SK-N-DZ (cell line): ENCODE data around the gene GNAL.
"Not testable (repeated sequence)": the region's sequence is repeated elsewhere in the genome, so short reads cannot be mapped to it uniquely, and the experiment has no call there.

Source experiments
- DNase-seq: peaks from one replicate; pipeline ENCODE4 v3.0.0-alpha.2; 2015; ENCODE audit warnings: low spot score

GNAL gene

GRCh38 chr18:11873670-11874340 lies 184.7 kb downstream of the GNAL start:
- DNase-seq: no peak

- no peak for DNase-seq
These were observed 185.6 kb downstream of the GNAL start for GRCh38 chr18:11874676-11875075.

GRCh38 chr18:11877497-11878135 lies 188.6 kb downstream of the GNAL start:
- DNase-seq: no peak

GRCh38 chr18:11880586-11881304 lies 191.7 kb downstream of the GNAL start:
- no peak for DNase-seq

DNA sequence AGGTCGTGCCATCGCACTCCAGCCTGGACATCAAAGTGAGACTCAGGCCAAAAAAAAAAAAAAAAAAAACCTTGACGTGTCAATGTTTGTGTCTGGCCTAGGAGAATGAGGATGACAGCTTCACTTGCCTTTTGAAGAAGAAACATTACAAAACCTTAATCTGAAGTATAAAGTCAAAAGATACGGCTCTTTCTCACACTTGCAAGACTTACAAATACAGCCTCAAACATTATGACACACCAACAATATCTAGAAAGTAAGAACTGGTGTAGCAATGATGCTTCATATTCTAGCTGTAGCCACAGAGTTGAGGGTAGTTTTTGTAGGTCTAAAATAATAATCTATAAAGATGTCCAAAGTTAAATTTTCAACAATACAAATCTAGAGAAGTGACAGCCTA lies 193.6 kb downstream of the GNAL start:
- DNase-seq: no peak

DNA sequence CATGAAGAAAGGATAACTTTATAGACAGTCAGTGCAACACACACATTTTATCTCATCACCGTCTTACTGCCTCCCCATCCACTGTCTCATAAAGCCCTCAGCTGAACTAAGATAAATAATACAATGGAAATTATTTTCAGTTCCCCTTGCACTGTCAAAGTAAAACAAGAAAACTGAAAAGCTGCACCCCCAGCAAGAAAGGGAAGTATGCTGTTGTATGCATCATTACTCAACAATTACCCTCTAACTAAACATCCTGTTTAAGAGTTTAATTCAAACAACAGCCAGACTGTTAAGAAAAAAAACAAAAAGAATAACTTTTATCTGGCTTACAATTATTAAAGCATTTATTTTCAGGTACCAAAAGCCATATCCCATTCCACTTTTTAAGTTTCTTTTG lies 194.1 kb downstream of the GNAL start:
- no peak for DNase-seq

DNA sequence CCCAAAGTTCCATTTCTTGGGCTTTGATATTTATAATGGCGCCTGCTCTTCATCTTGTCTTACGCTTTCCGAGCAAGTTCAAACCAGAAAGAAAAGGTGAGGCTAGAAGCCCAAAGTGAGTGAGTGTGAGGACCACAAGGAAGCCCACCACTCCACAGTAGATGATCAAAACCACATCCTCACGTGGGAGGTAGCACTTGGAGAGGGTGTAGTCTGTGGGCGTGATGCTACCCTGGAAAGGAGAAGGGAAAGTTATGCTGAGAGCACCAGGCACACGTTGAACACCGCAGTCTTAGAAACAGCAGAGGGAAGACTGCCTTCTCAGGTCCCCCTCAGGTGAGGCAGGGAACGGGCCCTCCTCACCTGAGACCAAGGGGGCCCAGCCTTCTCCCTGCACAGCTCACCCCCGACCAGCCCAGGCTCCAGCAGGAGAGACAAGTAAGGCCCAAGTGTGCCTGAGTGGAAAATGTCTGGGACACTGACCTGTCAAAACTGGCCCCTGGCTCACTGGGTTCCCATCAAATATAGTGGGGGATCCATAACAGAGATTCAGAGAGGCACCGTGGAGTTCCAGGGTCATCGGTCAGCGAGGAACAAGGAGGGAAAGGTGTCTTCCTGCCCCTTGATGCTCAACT lies 195.4 kb downstream of the GNAL start:
- DNase-seq: no peak

DNA sequence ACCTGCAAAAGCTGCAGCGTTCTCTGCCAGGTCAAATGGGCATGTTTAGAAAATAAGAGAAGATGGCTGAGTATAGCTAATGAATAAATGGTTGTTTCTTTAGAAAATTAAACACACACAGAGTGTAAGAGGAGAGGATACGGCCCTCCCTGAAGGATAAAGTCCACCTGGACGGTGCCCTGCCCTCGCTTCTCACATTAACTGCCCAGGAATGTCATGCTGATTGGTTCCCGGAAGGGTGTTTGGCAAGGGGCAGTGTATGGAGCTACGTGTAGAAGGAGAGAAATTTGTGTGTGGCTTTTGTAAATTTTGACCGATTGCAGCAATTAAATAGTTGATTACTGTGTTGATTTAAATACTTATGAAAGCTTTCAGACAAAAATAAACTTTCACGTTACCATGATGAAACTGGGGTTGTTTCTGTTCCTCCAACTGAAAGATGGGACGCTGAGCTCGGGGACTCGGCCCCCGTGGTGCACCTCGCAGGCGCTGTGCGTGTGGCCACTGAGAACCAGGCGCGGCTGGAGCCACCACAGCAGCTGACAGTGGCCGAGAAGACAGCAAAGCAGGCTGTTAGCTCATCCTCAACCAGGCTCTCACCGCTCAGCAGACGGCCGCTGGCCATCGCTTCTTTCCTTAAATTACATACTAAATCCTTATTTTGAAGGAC lies 196.3 kb downstream of the GNAL start:
- DNase-seq: no peak

DNA sequence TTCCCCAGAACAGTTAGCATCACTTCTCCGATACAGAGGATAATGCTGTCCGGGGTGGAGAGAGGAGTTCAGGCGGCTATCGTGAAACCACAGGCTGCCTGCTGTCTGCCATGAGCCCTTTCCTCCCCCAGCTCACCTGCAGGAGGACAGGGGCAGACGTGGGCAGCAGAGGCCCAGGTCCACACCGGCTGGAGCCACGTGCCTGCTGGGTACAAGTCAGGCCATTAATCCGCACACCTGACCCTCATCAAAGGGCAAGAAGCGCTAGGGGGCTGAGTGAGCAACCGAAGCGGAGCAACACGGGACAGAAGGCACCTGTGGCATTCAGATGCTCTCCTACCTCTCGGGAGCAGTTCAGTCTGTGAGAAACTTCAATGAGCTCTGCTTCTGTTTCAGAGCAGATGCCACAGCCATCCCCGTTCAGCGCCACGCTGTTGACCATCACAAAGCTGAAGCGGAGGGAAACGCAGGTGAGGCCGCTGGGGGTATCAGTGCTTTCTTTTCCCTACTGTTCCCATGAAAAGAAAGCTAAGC lies 197.6 kb downstream of the GNAL start:
- no peak for DNase-seq

GRCh38 chr18:11887328-11888128 lies 198.5 kb downstream of the GNAL start:
- no peak for DNase-seq

- no peak for DNase-seq
These were observed 199.7 kb downstream of the GNAL start for GRCh38 chr18:11888726-11889125.

GRCh38 chr18:11889284-11889683 lies 200.2 kb downstream of the GNAL start:
- DNase-seq: no peak

- no peak for DNase-seq
These were observed 202.7 kb downstream of the GNAL start for GRCh38 chr18:11891737-11892136.

- not testable (repeated sequence) for DNase-seq
These were observed 203.4 kb downstream of the GNAL start for GRCh38 chr18:11892438-11892837.

- no peak for DNase-seq
These were observed 208.7 kb downstream of the GNAL start for GRCh38 chr18:11897781-11898180.

DNA sequence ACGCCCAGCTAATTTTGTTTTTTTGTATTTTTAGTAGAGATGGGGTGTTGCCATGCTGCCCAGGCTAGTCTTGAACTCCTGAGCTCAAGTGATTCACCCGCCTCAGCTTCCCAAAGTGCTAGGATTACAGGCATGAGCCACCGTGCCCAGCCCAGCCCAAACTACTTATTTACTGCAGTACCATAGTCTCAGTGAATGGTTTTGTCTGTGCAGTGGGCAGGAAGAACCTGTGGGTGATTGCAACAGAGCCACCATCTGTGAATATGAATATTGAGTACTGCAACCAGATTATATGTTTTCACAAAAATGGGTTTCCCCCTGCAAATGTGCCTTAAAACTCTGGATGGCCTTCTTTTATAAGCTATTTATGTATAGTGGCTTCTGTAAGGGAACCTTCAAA lies 210.0 kb downstream of the GNAL start:
- DNase-seq: no peak

DNA sequence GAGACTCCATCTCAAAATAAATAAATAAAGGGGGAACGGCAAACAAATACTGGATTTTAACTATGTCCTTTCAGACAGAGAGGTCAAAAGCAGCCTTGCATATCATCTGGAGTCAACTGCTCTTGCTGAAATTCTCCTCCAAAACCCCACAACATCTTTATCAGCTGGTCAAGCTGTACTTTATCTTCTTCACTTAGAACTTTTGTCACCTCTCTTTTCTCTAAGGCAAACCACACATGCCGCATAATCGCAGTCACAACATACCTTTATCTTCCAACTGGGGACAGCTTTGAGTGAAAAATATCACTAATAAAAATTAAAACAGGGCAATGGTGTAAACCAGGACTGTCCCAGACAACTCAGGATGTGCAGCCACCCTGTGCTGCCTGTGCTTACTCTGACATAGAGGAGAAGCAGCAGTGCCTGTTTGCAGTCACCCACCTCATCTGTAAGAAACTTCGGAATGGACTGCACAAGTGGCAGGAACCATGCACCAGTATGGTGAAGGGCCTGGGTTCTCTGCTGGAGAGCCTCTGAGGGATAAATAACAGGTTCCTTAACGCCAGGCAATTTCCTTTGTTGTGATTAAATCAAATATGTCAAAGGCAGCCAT lies 212.9 kb downstream of the GNAL start:
- no peak for DNase-seq

DNA sequence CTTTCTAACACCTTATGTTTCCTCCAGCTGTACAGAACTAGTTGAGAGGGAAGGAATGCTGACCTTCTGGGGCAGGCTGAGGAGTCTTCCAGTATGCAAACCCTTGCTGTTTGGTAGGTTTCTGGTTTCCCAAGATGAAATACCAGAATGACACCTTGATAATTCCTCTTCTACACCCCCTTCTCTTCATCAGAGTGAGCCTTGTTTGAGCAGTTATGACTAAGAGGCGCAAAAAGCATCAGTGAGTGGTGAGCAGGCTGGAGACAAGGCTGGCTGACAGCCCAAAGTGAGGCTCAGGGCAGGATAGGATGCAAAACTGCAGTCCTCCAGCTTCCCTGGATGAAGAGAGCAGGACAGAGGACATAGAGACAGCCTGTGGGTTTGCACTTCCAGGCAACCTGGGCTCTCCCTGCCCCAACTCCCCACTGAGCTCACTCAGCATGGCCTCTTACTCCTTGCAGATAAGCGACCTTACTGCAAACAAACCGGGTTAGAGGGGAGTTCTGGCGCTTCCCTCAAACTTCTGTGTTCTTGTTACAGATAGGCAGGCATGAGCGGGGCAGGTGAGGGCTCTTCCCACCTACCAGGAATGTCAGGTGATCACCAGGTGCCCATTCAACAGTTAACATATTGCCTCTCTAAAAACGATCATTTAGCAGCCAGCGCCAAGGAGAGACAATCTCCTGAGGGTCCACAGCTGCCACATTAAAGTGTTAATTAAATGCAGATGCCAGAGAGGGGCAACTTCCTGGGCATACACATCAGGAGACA lies 213.6 kb downstream of the GNAL start:
- no peak for DNase-seq

- DNase-seq: no peak
These were observed 216.5 kb downstream of the GNAL start for GRCh38 chr18:11905613-11906012.

DNA sequence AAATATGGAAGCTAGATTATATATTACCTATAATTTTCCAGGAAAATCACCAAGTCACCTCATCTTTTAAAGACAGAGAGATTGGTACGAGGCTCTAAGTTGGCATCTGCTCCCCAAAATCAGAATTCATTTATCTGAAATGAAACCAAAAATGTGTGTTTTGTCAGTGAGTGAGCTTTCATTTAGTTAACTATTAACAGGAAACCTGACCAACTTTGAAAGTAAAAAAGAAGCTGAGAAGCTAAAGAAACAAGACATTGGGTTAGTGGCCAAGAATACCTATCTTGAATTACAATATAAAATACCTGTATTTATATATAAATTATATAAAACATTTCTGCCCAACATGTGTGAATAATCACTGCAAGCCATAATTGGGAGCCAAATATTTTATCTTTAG lies 217.1 kb downstream of the GNAL start:
- DNase-seq: no peak
